GM21381 (cell line): Measurements from ENCODE around the gene HGFAC.

Experiments
- ATAC-seq: cut with Tn5 transposase; IDR thresholded peaks from one replicate; pipeline ENCODE4 v1.9.1; 2021; ENCODE audit warnings: mild to moderate bottlenecking, moderate library complexity; ENCODE audit not compliant: unreplicated experiment

HGFAC gene

GRCh38 chr4:3471886-3472285 lies 30.1 kb downstream of the HGFAC start:
- no peak for ATAC-seq

- no peak for ATAC-seq
Measured at GRCh38 chr4:3472411-3473141, 30.8 kb downstream of the HGFAC start.

- no peak for ATAC-seq
Measured at GRCh38 chr4:3473181-3473950, 31.6 kb downstream of the HGFAC start.

- no peak for ATAC-seq
Measured at GRCh38 chr4:3473996-3474765, 32.4 kb downstream of the HGFAC start.

DNA sequence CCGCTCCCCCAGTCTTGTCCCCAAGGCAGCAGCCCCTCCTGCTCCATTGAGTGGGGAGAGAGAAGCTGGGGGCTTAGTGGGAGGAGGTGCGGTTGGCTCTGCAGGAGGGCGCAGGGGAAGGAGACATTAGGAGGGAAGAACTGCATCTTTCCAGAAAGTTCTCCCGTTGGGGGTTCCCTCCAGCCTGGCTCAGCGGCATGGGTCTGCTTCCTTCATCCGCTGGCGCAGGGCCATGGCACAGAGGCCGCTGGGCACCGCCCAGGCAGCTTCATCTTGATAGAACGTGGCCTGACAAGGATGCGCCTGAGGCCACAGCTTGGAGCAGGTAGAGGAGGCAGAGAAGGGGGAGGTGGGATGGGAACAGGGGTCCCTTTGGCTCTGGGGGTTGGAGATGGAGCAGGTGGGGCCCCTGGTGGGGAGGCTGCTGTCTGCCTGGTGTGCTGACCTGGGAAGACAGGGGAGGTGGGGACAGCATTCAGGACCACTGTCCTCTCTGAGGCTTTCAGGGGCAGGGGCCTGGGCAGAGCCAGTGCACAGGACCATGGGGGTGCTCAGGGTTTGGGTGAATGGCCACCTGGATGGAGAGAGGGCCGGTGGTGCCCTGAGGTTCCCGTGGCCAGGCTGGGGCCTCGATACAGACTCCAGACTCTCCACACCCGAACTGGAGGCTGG lies 33.4 kb downstream of the HGFAC start:
- no peak for ATAC-seq

- no peak for ATAC-seq
Measured at GRCh38 chr4:3475713-3476260, 34.0 kb downstream of the HGFAC start.

GRCh38 chr4:3476341-3476747 lies 34.6 kb downstream of the HGFAC start:
- ATAC-seq: no peak

DNA sequence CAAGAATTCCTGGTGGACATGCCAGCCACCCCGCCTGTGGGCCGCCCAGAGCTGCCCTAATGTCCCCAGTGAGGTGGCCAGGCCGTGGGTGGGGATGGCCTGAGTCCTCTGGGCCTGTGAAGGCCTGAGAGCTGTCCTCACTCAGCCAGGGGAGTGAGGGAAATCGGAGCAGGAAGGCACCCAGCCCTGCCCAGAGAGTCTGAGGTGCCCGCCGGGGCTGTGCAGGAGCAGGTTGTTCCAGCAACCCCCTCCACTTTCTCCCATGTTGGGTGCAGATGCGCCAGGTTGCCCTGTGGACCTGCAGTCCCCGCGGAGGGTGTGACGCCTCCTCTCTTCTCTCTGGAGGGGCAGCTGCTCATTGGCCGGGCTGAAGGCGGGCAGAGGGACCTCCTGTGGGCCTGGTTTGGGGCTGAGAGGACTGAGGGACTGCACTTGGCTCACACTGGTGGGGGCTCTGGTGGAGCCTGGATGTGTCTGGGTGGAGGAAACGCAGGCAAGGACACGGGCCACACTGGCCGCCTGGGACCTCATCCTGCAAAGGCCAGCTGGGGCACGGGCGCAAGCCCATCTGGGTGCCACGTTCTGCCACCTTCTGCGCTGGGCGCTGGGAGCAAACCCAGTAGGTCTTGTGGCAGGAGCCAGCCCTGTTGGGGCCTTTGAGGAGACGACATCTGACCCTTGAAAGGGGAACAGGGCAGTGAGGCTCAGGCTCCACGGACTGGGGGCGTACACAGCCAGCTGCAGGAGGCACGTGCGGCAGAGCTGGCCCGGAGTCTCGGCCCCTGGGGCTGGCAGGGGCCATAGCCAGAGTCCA lies 35.4 kb downstream of the HGFAC start:
- ATAC-seq: no peak

GRCh38 chr4:3477750-3478430 lies 36.1 kb downstream of the HGFAC start:
- ATAC-seq: no peak

- no peak for ATAC-seq
Measured at GRCh38 chr4:3478446-3479357, 36.9 kb downstream of the HGFAC start.

- no peak for ATAC-seq
Measured at GRCh38 chr4:3479358-3480101, 37.8 kb downstream of the HGFAC start.

DNA sequence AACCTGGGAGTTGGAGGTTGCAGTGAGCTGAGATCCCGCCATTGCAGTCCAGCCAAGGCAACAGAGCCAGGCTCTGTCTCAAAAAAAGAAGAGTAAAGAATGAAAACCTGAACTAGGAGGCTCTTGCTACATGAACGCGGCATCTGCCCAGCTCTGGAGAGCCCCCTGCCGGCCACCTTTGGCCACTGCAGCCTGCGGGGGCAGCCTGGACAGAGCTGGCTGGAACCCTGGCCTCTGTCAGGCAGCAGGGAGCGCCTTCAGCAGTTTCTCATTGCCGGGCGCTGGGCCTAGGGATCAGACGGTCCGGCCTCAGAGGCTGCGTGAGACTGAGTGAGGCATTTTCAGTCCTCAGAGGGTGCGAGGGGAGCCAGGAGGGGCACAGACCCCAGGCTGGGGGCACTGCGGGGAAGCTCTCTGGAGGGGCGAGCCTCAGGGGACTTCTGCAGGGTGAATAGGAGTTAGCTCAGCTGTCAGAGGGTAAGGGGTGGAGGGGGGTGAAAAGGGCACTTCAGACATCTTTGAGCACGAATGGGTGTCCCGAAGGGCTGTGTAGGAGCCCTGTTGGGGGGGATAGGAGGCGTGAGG lies 38.9 kb downstream of the HGFAC start:
- ATAC-seq: peak; percentile 46

DNA sequence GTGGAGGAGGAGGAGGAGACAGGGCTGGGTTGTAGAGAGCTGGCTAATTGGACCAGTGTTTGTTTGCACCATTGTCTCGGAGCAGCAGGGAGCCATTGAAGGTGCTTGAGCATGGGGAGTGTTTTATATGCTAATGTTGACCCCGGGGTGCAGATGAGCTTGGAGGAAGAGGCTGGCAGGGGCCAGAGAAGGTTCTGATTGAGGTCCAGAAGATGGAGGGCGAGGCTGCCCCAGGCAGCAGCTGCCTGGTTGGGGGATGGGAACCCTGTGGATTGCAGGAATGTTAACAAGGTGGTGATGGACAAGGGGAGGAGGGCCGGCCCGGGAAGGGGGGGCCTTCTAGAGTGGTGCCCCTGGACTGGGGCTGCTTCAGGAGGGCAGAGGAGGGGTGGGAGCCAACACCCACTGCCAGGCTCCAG lies 39.4 kb downstream of the HGFAC start:
- no peak for ATAC-seq

- no peak for ATAC-seq
Measured at GRCh38 chr4:3481783-3482393, 40.1 kb downstream of the HGFAC start.

DNA sequence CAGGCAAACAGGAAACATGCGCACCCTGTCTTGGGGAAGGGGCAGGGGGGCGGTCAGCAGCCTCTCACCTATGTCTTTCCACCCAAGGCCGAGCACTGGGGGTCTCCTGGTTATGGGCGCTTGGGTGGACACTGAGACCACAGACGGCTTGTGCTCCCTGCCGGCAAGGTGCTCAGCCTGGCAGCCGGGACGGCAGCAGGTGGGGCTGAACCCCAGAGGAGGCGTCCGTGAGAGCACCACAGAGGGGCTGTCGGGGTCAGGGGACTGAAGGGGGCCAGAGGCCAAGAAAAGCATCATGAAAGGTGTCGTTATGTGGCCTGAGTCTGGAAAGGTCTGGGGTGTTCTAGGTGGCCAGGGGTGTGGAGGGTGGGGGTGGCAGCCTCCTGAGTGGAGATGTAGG lies 40.9 kb downstream of the HGFAC start:
- ATAC-seq: no peak

- no peak for ATAC-seq
Measured at GRCh38 chr4:3483471-3483921, 41.7 kb downstream of the HGFAC start.
